Measurements from ENCODE around the gene PLEKHH1.

DNA sequence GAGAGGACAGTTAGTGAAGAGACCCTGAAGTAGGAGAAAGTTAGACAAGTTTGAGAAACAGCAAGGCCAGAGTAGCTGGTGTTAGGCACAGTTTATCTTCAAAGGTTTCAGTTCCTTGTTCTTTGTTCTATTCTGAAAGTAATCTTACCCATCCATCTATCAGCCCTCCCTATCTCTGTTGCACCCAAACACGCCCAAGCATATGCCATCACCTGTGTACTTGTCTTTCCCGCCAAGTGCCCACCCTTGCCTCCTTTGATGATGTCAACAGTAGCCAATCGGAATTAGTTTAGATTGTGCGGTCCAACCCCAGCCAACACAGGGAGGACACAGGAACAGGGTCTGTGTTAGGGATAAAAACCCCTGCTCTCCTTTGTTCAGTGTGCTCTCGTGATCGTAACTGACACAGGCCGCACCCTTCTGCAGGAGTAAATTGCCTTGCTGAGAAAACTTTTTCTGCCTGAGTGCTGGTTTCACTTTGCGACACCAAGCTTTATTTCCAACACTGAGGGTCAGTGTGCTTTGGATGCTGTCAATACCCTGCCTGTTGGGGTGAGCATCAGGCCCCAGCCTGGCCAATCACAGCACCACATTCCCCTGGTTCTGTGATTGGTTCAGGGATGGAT is 39.9 kb upstream of the PLEKHH1 start:
- no peak for TF ChIP-seq POLR2AphosphoS5 (IDR thresholded peaks at IDR 0.05; ENCODE audit: low read depth, low read length)
- TF ChIP-seq, protein P1, sequence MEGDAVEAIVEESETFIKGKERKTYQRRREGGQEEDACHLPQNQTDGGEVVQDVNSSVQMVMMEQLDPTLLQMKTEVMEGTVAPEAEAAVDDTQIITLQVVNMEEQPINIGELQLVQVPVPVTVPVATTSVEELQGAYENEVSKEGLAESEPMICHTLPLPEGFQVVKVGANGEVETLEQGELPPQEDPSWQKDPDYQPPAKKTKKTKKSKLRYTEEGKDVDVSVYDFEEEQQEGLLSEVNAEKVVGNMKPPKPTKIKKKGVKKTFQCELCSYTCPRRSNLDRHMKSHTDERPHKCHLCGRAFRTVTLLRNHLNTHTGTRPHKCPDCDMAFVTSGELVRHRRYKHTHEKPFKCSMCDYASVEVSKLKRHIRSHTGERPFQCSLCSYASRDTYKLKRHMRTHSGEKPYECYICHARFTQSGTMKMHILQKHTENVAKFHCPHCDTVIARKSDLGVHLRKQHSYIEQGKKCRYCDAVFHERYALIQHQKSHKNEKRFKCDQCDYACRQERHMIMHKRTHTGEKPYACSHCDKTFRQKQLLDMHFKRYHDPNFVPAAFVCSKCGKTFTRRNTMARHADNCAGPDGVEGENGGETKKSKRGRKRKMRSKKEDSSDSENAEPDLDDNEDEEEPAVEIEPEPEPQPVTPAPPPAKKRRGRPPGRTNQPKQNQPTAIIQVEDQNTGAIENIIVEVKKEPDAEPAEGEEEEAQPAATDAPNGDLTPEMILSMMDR (IDR thresholded peaks at IDR 0.05; ENCODE audit: control extremely low read depth in 1 of 3, insufficient read depth in 1 of 3, low read depth in 1 of 3, low read length in 3 of 3), result no peak
- no peak for TF ChIP-seq EP300 (IDR thresholded peaks at IDR 0.05; ENCODE audit: borderline replicate concordance in 1 of 2, low read depth in 2 of 2, low read length in 2 of 2)
- no peak for TF ChIP-seq POLR2A (IDR thresholded peaks at IDR 0.05; ENCODE audit: control extremely low read depth in 1 of 2, low read depth in 2 of 2, low read length in 2 of 2)
- TF ChIP-seq RFX5 (IDR thresholded peaks at IDR 0.05; ENCODE audit: borderline replicate concordance, low read depth, low read length), result no peak
- TF ChIP-seq PHF8 (conservative IDR thresholded peaks at IDR 0.05; ENCODE audit: low read depth, low read length), result no peak
- TF ChIP-seq RAD21 (IDR thresholded peaks at IDR 0.05 in 1 of 2, conservative IDR thresholded peaks at IDR 0.05 in 1 of 2; ENCODE audit: low read depth in 2 of 2, low read length in 2 of 2), result no peak
